Body of pancreas (tissue), 4 donors: Measurements from ENCODE around the gene OR7A17. TPM values are rescaled to one million over a fixed set of nuclear protein-coding genes. Genes with fewer than 3 reads are reported as not detected.

Experiments
- ATAC-seq: fragments of 150-250 bp; one replicate; pipeline ENCODE4 v1.9.1; 2016
- DNase-seq, 4 donors: peaks; one replicate each; pipeline ENCODE4 v3.0.0-alpha.2; 2019
- H3K27ac ChIP-seq, 4 donors: fragments of 200-600 bp; sonication (generic); 1 replicate in 3 of 4; 2 replicates in 1 of 4; pipeline versions ENCODE4 v1.5.1 to v1.6.1; 2016 to 2019; ENCODE audit warnings: mild to moderate bottlenecking in 1 of 4, mixed read lengths in 1 of 4, moderate library complexity in 1 of 4
- H3K27me3 ChIP-seq, 2 donors: fragments of 200-600 bp; sonication (generic); one replicate each; pipeline ENCODE4 v1.6.0; 2016; ENCODE audit warnings: mild to moderate bottlenecking in 1 of 2
- H3K36me3 ChIP-seq, 2 donors: fragments of 200-600 bp; sonication (generic); replicated peaks in 1 of 2; 2 replicates each; pipeline ENCODE4 v1.5.1; 2016; ENCODE audit warnings: low read depth in 2 of 2; ENCODE audit not compliant: insufficient read depth in 1 of 2
- H3K4me1 ChIP-seq: fragments of 200-600 bp; sonication (generic); one replicate; pipeline ENCODE4 v1.6.0; 2016
- H3K4me3 ChIP-seq, 2 donors: fragments of 200-600 bp; sonication (generic); 1 replicate in 1 of 2; 2 replicates in 1 of 2; pipeline ENCODE4 v1.5.1; 2016 to 2019
- H3K9me3 ChIP-seq, 3 donors: fragments of 200-600 bp; sonication (generic); 1 replicate in 2 of 3; 2 replicates in 1 of 3; pipeline ENCODE4 v1.5.1; 2016
- POLR2A ChIP-seq, 3 donors: fragments of 450-650 bp; IDR thresholded peaks; one replicate each; pipeline ENCODE4 v1.6.1; 2016; ENCODE audit warnings: antibody characterized with exemption in 3 of 3, mild to moderate bottlenecking in 2 of 3
- WGBS, 2 donors: methylation state at CpG; one replicate each; pipeline ENCODE4 v1.1.5; 2017; 5-methylcytosine and 5-hydroxymethylcytosine counted together
- intact Hi-C: fragments of 100-400 bp; cut with DNase I; formaldehyde crosslinking; loops from one replicate; pipeline ENCODE4 v1.15.1; 2023
- small RNA-seq: library from RNA; depleted of rRNA; stranded (forward); fragments of <200 nt; gene quantifications from one replicate; pipeline ENCODE3, GENCODE V24; 2016
- total RNA-seq, 2 donors: library from RNA; depleted of rRNA; stranded (reverse); fragments of >200 nt; gene quantifications; one replicate each; pipeline ENCODE4 v1.1.0, GENCODE V29; 2016
- TF ChIP-seq, protein P1 (sequence below), 7 experiments: fragments of 450-650 bp in 4 of 7; fragments of 200-600 bp in 3 of 7; sonication (generic) in 3 of 7; IDR thresholded peaks; one replicate each; pipeline ENCODE4 v1.5.1; 2016 to 2019; ENCODE audit warnings: antibody characterized with exemption in 7 of 7

Gene OR7A17
- total RNA-seq, 2 donors from 2014 or later, result not detected

DNA sequence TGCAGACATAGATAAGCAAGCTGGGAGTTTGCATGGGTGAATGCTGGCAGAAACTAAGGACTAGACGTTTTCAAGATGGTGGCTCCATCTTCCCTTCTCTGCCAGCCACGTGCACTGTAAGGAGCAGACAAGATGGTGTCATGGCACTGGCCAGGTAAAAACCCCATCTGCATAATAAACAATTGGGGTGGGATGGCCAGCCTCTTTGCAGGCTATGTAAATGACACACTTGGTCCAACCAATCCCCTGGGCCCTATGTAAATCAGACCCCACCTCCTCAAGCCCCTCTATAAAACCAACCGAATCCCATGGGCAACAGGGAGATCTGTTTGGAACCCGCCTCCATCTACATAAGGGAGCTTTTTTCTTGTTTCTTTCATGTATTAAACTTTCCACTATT is 48.5 kb downstream of the OR7A17 start:
- no peaks in the 10 kb centered on the region for H3K27me3 ChIP-seq
- H3K9me3 ChIP-seq, result no peaks in the 10 kb centered on the region
- H3K4me3 ChIP-seq, result no peak overlapping the region
- H3K36me3 ChIP-seq, result no peaks in the 10 kb centered on the region
- TF ChIP-seq, protein P1, sequence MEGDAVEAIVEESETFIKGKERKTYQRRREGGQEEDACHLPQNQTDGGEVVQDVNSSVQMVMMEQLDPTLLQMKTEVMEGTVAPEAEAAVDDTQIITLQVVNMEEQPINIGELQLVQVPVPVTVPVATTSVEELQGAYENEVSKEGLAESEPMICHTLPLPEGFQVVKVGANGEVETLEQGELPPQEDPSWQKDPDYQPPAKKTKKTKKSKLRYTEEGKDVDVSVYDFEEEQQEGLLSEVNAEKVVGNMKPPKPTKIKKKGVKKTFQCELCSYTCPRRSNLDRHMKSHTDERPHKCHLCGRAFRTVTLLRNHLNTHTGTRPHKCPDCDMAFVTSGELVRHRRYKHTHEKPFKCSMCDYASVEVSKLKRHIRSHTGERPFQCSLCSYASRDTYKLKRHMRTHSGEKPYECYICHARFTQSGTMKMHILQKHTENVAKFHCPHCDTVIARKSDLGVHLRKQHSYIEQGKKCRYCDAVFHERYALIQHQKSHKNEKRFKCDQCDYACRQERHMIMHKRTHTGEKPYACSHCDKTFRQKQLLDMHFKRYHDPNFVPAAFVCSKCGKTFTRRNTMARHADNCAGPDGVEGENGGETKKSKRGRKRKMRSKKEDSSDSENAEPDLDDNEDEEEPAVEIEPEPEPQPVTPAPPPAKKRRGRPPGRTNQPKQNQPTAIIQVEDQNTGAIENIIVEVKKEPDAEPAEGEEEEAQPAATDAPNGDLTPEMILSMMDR (IDR thresholded peaks at IDR 0.05), result no peak
- no peak for TF ChIP-seq POLR2A (IDR thresholded peaks at IDR 0.05)
- no peak for DNase-seq
- H3K27ac ChIP-seq, result no peak overlapping the region
- intact Hi-C loops, result no loop called here
- WGBS, 2 donors, result 41 to 57% methylated on average over 4 of the region's 4 CpGs
- ATAC-seq, result no peak
- no peaks in the 10 kb centered on the region for H3K4me1 ChIP-seq

DNA sequence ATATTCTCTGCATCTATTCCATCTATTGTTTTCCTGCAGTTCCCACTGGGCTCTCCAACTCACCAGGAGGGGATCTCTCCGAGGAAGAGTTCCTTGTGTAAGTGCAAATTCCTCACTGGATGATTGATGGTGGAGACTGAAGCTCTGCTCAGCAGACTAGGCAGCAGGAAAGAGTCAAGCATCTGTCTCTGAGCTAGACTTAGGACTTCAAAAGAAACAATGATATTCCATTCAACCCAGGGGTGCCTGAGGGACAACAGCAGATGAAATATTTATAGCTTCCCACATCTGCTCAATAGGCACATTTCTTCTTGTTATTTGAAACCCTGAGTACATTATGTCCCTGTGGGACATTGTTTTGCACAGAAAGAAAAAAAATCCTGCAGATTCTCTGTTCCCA is 50.9 kb downstream of the OR7A17 start, which contains the start of the genes OR7A5 and OR7C1:
TSS of gene OR7A5 (minus strand) at position 175 of the 400 bp plus-strand sequence. CDS start 6,944 bp downstream, outside the sequence.
TSS of gene OR7C1 (minus strand) at position 175 of the 400 bp plus-strand sequence. CDS start 35,049 bp downstream, outside the sequence.
- intact Hi-C loops, result no loop called here
- WGBS, 2 donors, result 0 to 6% methylated on average over 1 of the region's 1 CpG

DNA sequence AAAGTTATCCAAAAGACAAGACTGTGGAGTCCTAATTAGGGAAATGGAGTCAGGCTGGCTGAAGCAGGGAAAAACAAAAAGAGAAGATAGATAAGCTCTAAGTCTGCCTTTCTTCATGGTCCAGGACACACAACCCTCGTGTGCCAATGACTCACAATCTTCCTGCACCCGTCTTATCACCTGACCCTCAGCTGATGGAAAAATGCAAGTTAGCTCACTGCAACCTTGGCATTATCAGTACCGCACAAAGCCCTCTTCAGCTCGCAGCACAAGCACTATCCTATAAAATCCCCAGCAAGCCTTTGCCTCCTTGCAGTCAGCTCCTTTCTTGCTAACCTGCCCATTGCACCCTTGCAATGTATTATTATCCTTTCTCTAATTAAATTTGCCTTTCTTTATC is 55.2 kb downstream of the OR7A17 start:
- no peak for TF ChIP-seq POLR2A (IDR thresholded peaks at IDR 0.05)
- TF ChIP-seq, protein P1 (IDR thresholded peaks at IDR 0.05), result no peak
- 20 to 28% methylated on average over 4 of the region's 4 CpGs for WGBS, 2 donors
- no peak for DNase-seq
- intact Hi-C loops, result no loop called here
- no peak overlapping the region for H3K4me3 ChIP-seq
- no peaks in the 10 kb centered on the region for H3K27me3 ChIP-seq
- no peaks in the 10 kb centered on the region for H3K36me3 ChIP-seq
- no peak overlapping the region for H3K27ac ChIP-seq
- no peak for ATAC-seq
- H3K9me3 ChIP-seq, result no peaks in the 10 kb centered on the region
- H3K4me1 ChIP-seq, result no peaks in the 10 kb centered on the region

More for the DNA sequence above, 50.9 kb downstream of the OR7A17 start, which contains the start of the genes OR7A5 and OR7C1:
- Histone ChIP-seq H3K9me3 (no peaks in the 10 kb centered on the region), H3K27ac (no peak within 1 kb of the TSS), H3K27me3 (no peaks in the 10 kb centered on the region), H3K36me3 (no peaks in the 10 kb centered on the region), H3K4me1 (no peaks in the 10 kb centered on the region), H3K4me3 (no peak within 1 kb of the TSS)
- DNase-seq (no peak), ATAC-seq (no peak)
- no peak for TF ChIP-seq POLR2A (IDR thresholded peaks at IDR 0.05)
- TF ChIP-seq, protein P1 (IDR thresholded peaks at IDR 0.05), result no peak

Small RNAs within 50 kb of the gene (small RNA-seq; reads per million reads assigned to genes)
- not detected for gene OR7A18P

Other genes starting within 250 kb of the OR7A17 start
- not detected for gene ADGRE3, start 211.3 kb downstream of the OR7A17 start, total RNA-seq
- 10 to 100 TPM; 14.2 to 18.2 TPM for gene ZNF333, start 196.1 kb downstream of the OR7A17 start, total RNA-seq
- 1 to 10 TPM in 1 of 2 donors, under 1 TPM in 1; 0.33 to 1.3 TPM for gene ADGRE2, start 107.6 kb downstream of the OR7A17 start, total RNA-seq
- not detected for gene OR7A5, start 50.9 kb downstream of the OR7A17 start, total RNA-seq
- not detected for gene OR7C1, start 50.9 kb downstream of the OR7A17 start, total RNA-seq
- gene OR7A10, start 37.2 kb downstream of the OR7A17 start, total RNA-seq, result not detected
- gene OR7C2, start 55.4 kb upstream of the OR7A17 start, total RNA-seq, result not detected
- not detected for gene SLC1A6, start 93.7 kb upstream of the OR7A17 start, total RNA-seq
- gene CASP14, start 163.3 kb upstream of the OR7A17 start, total RNA-seq, result not detected
- not detected for gene OR1I1, start 196.1 kb upstream of the OR7A17 start, total RNA-seq
- gene SYDE1, start 221.3 kb upstream of the OR7A17 start, total RNA-seq, result 1 to 10 TPM; 6.3 to 9.9 TPM